A549 (cell line): ENCODE data around the gene BMERB1.

Source experiments
- CEBPB ChIP-seq, 2 experiments: fragments of >200 bp in 1 of 2; sonication (Bioruptor Twin) in 1 of 2; formaldehyde crosslinking in 1 of 2; IDR thresholded peaks; 2 replicates each; pipeline ENCODE4 v1.6.1; 2012 to 2016
- CHD4 ChIP-seq: fragments of 200-600 bp; sonication (generic); IDR thresholded peaks from 2 replicates; pipeline ENCODE4 v1.6.1; 2016; ENCODE audit warnings: antibody characterized with exemption, mild to moderate bottlenecking, borderline replicate concordance
- EP300 ChIP-seq, 2 experiments: fragments of >200 bp; sonication (Bioruptor Twin); formaldehyde crosslinking; IDR thresholded peaks; 2 replicates in 1 of 2; 3 replicates in 1 of 2; pipeline ENCODE4 v1.6.1; 2016 to 2017
- ESRRA ChIP-seq: fragments of 150-350 bp; IDR thresholded peaks from 2 replicates; pipeline ENCODE4 v1.6.1; 2014; ENCODE audit warnings: mild to moderate bottlenecking, low read length, borderline replicate concordance
- FOSL2 ChIP-seq, 2 experiments: fragments of 450-650 bp in 1 of 2; fragments of >200 bp in 1 of 2; sonication (Bioruptor Twin) in 1 of 2; formaldehyde crosslinking; IDR thresholded peaks; 2 replicates each; pipeline versions ENCODE4 v1.5.0 to v1.6.1; 2016 to 2020; ENCODE audit warnings: mild to moderate bottlenecking in 1 of 2, moderate library complexity in 1 of 2
- FOXS1 ChIP-seq: fragments of 250-450 bp; sonication (Bioruptor Pico); IDR thresholded peaks from 2 replicates; pipeline ENCODE4 v1.5.0; 2020; ENCODE audit warnings: mild to moderate bottlenecking, moderate library complexity
- MAFK ChIP-seq: fragments of 450-650 bp; IDR thresholded peaks from 2 replicates; pipeline ENCODE4 v1.6.1; 2014; ENCODE audit not compliant: partially characterized antibody
- POLR2A ChIP-seq: IDR thresholded peaks from 2 replicates; pipeline ENCODE4 v1.6.1; 2012; ENCODE audit warnings: mild to moderate bottlenecking, low read length
- RARB ChIP-seq: fragments of 250-450 bp; sonication (Bioruptor Pico); IDR thresholded peaks from 2 replicates; pipeline ENCODE4 v1.8.0; 2021; ENCODE audit warnings: mild to moderate bottlenecking, moderate library complexity
- SREBF2 ChIP-seq: fragments of 450-650 bp; IDR thresholded peaks from 2 replicates; pipeline ENCODE4 v1.6.1; 2014; ENCODE audit warnings: mild to moderate bottlenecking, moderate library complexity
- TP53 ChIP-seq: fragments of 250-450 bp; sonication (Bioruptor Pico); IDR thresholded peaks from 2 replicates; pipeline ENCODE4 v1.5.0; 2021; ENCODE audit warnings: mild to moderate bottlenecking, moderate library complexity
- TF ChIP-seq, protein P1 (sequence below): fragments of >200 bp; sonication (Bioruptor Twin); formaldehyde crosslinking; IDR thresholded peaks from 3 replicates; pipeline ENCODE4 v1.5.1; 2016
- TF ChIP-seq, protein P2 (sequence below): fragments of 200-600 bp; sonication (generic); IDR thresholded peaks from 2 replicates; pipeline ENCODE4 v1.6.1; 2016; ENCODE audit warnings: antibody characterized with exemption, mild to moderate bottlenecking, moderate library complexity
- TF ChIP-seq, protein P3 (sequence below): IDR thresholded peaks from 2 replicates; pipeline ENCODE4 v1.6.1; 2012

DNA sequence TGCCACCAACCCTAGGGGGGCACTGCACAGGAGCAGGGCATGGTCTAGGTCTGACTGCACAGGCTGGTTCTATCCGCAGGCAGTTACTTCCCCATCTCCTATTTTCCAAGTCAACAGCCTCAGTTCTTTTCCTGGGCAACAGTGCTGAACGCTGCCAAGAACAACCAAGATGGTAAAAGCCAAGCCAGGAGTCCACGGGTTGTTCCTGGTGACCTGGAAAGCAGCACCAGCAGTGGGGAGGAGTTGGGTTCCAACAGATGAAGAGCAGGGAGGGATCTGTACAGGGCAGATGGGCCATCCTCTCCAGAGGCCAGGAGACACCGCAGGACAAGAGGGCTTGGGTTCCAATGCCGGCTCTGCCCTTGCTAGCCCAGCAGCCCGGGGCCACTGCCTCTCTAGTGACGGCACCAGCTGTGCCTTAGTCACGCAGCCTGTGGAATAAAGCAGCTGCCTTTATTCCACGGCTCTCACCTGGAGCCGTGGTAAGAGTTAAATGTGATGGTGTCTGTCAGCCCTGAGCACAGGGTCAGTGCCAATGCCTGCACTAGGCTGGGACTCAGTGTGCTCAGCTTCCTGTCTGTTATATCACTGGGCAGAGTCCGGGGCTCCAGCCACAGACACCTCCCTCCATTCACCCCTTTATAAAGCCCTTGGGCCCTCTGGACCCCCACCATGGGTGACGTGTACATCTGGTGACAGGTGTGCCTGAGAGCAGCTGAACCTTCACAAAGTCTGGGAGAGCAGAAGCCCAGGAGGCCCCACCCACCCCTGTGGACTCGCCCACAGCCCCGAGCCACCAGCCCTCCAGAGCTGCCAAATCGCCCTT is 163.6 kb downstream of the BMERB1 start:
- TF ChIP-seq, protein P1, sequence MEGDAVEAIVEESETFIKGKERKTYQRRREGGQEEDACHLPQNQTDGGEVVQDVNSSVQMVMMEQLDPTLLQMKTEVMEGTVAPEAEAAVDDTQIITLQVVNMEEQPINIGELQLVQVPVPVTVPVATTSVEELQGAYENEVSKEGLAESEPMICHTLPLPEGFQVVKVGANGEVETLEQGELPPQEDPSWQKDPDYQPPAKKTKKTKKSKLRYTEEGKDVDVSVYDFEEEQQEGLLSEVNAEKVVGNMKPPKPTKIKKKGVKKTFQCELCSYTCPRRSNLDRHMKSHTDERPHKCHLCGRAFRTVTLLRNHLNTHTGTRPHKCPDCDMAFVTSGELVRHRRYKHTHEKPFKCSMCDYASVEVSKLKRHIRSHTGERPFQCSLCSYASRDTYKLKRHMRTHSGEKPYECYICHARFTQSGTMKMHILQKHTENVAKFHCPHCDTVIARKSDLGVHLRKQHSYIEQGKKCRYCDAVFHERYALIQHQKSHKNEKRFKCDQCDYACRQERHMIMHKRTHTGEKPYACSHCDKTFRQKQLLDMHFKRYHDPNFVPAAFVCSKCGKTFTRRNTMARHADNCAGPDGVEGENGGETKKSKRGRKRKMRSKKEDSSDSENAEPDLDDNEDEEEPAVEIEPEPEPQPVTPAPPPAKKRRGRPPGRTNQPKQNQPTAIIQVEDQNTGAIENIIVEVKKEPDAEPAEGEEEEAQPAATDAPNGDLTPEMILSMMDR: no peak
- TF ChIP-seq POLR2A (no peak), ESRRA (no peak), EP300 (IDR thresholded peaks at IDR 0.05) (no peak), MAFK (no peak), SREBF2 (no peak), CHD4 (no peak), FOXS1 (CRISPR knock-in tag) (no peak), FOSL2 (IDR thresholded peaks at IDR 0.05) (no peak), FOSL2 (CRISPR knock-in tag; IDR thresholded peaks at IDR 0.05) (no peak), CEBPB (IDR thresholded peaks at IDR 0.05) (no peak), TP53 (CRISPR knock-in tag) (no peak), RARB (CRISPR knock-in tag) (no peak)
- TF ChIP-seq, protein P2, sequence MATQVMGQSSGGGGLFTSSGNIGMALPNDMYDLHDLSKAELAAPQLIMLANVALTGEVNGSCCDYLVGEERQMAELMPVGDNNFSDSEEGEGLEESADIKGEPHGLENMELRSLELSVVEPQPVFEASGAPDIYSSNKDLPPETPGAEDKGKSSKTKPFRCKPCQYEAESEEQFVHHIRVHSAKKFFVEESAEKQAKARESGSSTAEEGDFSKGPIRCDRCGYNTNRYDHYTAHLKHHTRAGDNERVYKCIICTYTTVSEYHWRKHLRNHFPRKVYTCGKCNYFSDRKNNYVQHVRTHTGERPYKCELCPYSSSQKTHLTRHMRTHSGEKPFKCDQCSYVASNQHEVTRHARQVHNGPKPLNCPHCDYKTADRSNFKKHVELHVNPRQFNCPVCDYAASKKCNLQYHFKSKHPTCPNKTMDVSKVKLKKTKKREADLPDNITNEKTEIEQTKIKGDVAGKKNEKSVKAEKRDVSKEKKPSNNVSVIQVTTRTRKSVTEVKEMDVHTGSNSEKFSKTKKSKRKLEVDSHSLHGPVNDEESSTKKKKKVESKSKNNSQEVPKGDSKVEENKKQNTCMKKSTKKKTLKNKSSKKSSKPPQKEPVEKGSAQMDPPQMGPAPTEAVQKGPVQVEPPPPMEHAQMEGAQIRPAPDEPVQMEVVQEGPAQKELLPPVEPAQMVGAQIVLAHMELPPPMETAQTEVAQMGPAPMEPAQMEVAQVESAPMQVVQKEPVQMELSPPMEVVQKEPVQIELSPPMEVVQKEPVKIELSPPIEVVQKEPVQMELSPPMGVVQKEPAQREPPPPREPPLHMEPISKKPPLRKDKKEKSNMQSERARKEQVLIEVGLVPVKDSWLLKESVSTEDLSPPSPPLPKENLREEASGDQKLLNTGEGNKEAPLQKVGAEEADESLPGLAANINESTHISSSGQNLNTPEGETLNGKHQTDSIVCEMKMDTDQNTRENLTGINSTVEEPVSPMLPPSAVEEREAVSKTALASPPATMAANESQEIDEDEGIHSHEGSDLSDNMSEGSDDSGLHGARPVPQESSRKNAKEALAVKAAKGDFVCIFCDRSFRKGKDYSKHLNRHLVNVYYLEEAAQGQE: no peak
- TF ChIP-seq, protein P3, sequence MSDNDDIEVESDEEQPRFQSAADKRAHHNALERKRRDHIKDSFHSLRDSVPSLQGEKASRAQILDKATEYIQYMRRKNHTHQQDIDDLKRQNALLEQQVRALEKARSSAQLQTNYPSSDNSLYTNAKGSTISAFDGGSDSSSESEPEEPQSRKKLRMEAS: no peak
